GM20000 (cell line): ENCODE measurements around the gene JARID2.

Experiments
- DNase-seq: peaks from one replicate; pipeline ENCODE4 v3.0.0; 2012; ENCODE audit warnings: low spot score
- CTCF ChIP-seq: IDR thresholded peaks from 2 replicates; pipeline ENCODE4 v1.5.1; 2012; ENCODE audit warnings: mild to moderate bottlenecking, control low read depth; ENCODE audit errors: extremely low read depth, missing control alignments

Gene JARID2

GRCh38 chr6:15460110-15460727 lies 214.3 kb downstream of the JARID2 start:
- no peak for DNase-seq
- no peak for TF ChIP-seq CTCF

GRCh38 chr6:15461127-15461944 lies 215.5 kb downstream of the JARID2 start:
- DNase-seq = no peak
- no peak for TF ChIP-seq CTCF

GRCh38 chr6:15462256-15462655 lies 216.4 kb downstream of the JARID2 start:
- no peak for DNase-seq
- TF ChIP-seq CTCF = no peak

- TF ChIP-seq CTCF = no peak
- no peak for DNase-seq
These were observed 217.1 kb downstream of the JARID2 start for GRCh38 chr6:15462717-15463525.

- peak; percentile 53 for DNase-seq
- peak; percentile 64 for TF ChIP-seq CTCF
These were observed 218.4 kb downstream of the JARID2 start for GRCh38 chr6:15464211-15464725.

GRCh38 chr6:15465212-15465611 lies 219.3 kb downstream of the JARID2 start:
- no peak for DNase-seq
- TF ChIP-seq CTCF = no peak
